ENCODE measurements around the gene DGCR8.
"Not testable (repeated sequence)": the region's sequence is repeated elsewhere in the genome, so short reads cannot be mapped to it uniquely, and the experiment has no call there.

DGCR8 gene

GRCh38 chr22:20053407-20054033 is 26.5 kb upstream of the DGCR8 start:
- no peak for DNase-seq

- no peak for DNase-seq
Observed at GRCh38 chr22:20054034-20054427, 26.0 kb upstream of the DGCR8 start.

GRCh38 chr22:20054485-20054884 is 25.6 kb upstream of the DGCR8 start:
- DNase-seq: no peak

- DNase-seq: no peak
Observed at GRCh38 chr22:20055144-20055543, 24.9 kb upstream of the DGCR8 start.

GRCh38 chr22:20055654-20056053 is 24.4 kb upstream of the DGCR8 start:
- DNase-seq: no peak

GRCh38 chr22:20056161-20056560 is 23.9 kb upstream of the DGCR8 start:
- DNase-seq: no peak

GRCh38 chr22:20056696-20057386 is 23.2 kb upstream of the DGCR8 start:
- no peak for DNase-seq

GRCh38 chr22:20057596-20058268 is 22.3 kb upstream of the DGCR8 start:
- DNase-seq: no peak

GRCh38 chr22:20058989-20059770 is 20.9 kb upstream of the DGCR8 start:
- DNase-seq: no peak

GRCh38 chr22:20060700-20061480 is 19.2 kb upstream of the DGCR8 start:
- no peak for DNase-seq

- no peak for DNase-seq
Observed at GRCh38 chr22:20061481-20061861, 18.6 kb upstream of the DGCR8 start.

GRCh38 chr22:20062043-20062765 is 17.8 kb upstream of the DGCR8 start:
- DNase-seq: no peak

- DNase-seq: no peak
Observed at GRCh38 chr22:20062766-20063083, 17.3 kb upstream of the DGCR8 start.

- DNase-seq: no peak
Observed at GRCh38 chr22:20063271-20064139, 16.5 kb upstream of the DGCR8 start.

GRCh38 chr22:20064140-20064480 is 15.9 kb upstream of the DGCR8 start:
- no peak for DNase-seq

GRCh38 chr22:20064545-20065262 is 15.3 kb upstream of the DGCR8 start:
- no peak for DNase-seq

GRCh38 chr22:20065896-20066616 is 14.0 kb upstream of the DGCR8 start:
- DNase-seq: no peak

- DNase-seq: no peak
Observed at GRCh38 chr22:20066617-20067383, 13.2 kb upstream of the DGCR8 start.

- not testable (repeated sequence) for DNase-seq
Observed at GRCh38 chr22:20067384-20067682, 12.7 kb upstream of the DGCR8 start.

Data from T-helper 9 cell (primary cell).